Brain microvascular endothelial cell (primary cell): ENCODE data around the gene GAL3ST1.

Experiments used
- DNase-seq: peaks from one replicate; pipeline ENCODE4 v3.0.0-alpha.2; 2020
- H3K27ac ChIP-seq: fragments of 250-450 bp; sonication (Bioruptor Pico); 2 replicates; pipeline ENCODE4 v1.5.1; 2020; ENCODE audit warnings: mild to moderate bottlenecking, moderate library complexity
- H3K27me3 ChIP-seq: fragments of 250-450 bp; sonication (Bioruptor Pico); replicated peaks from 2 replicates; pipeline ENCODE4 v1.5.1; 2020; ENCODE audit warnings: mild to moderate bottlenecking
- H3K36me3 ChIP-seq: fragments of 250-450 bp; sonication (Bioruptor Pico); replicated peaks from 2 replicates; pipeline ENCODE4 v1.5.1; 2020; ENCODE audit warnings: mild to moderate bottlenecking
- H3K4me3 ChIP-seq: 2 replicates; pipeline ENCODE4 v1.5.1; 2011; ENCODE audit warnings: low read depth, mild to moderate bottlenecking, control low read depth, low read length, moderate library complexity
- CTCF ChIP-seq: IDR thresholded peaks from 2 replicates; pipeline ENCODE4 v1.5.1; 2011; ENCODE audit warnings: low read depth, mild to moderate bottlenecking, moderate library complexity, low read length, control low read depth, inconsistent platforms; ENCODE audit errors: missing control alignments
- in situ Hi-C: cut with HindIII; loops from 2 replicates; pipeline ENCODE4 v1.10.0; 2017; ENCODE audit warnings: low sequenced_read_pairs, low pct_ligation_motif_present

Gene GAL3ST1

DNA sequence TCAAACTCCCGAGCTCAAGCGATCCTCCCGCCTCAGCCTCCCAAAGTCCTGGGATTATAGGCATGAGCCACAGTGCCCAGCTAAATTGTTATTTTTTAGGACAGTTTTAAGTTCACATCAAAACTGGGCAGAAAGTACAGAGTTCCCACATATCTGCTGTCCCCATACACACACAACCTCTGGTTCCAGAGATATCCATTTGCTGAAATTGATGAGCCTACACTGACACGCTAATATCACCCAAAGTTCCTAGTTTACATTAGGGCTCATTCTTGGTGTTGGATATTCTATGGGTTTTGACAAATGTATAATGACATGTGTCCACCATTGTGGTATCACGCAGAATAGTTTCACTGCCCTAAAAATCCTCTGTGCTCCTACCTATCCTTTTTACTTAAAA is 66.2 kb downstream of the GAL3ST1 start:
- H3K36me3 ChIP-seq = no peaks in the 10 kb centered on the region
- no peak overlapping the region for H3K27ac ChIP-seq
- H3K4me3 ChIP-seq = no peak overlapping the region
- no peak for TF ChIP-seq CTCF
- no peak for DNase-seq
- peaks cover 13% of the 10 kb centered on the region for H3K27me3 ChIP-seq
- in situ Hi-C loops = no loop called here

DNA sequence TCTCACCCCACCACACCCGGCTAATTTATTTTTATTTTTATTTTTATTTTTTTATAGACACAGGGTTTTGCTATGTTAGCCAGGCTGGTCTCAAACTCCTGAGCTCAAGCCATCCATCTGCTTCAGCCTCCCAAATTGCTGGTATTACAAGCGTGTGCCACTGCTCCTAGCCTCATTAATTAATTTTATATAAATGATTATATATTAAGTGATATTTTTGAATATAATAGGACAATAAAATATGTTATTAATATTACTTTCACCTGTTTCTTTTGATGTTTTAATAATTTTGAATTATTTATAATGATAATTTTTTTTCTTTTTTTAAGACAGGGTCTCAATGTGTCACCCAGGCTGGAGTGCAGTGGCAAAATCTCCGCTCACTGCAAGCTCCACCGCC is 66.8 kb downstream of the GAL3ST1 start:
- in situ Hi-C loops = no loop called here
- Histone ChIP-seq H3K27me3 (peaks cover 13% of the 10 kb centered on the region), H3K36me3 (no peaks in the 10 kb centered on the region), H3K4me3 (no peak overlapping the region), H3K27ac (no peak overlapping the region)
- DNase-seq = no peak
- no peak for TF ChIP-seq CTCF

DNA sequence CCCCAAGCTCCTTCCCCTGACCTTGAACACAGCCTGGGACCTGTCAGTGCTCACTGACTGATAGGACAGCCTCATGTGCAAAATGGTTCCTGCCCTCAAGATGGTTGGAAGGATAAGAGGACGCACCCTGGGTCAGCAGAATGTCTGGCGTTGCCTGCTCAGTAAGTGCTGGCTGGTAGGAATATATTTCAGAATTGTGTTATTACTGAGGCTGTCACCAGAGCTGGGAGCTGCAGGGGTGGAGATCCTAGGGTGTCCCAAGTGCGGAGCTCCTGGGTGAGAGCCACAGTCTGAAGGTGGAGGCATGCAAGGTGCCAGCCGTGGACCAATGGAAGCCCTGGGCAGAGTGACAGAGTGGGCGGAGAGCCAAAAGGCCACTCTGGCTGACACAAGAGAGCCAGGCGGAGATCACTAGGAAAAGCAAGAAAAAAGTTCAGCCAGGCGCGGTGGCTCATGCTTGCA is 67.9 kb downstream of the GAL3ST1 start:
- no peak for DNase-seq
- Histone ChIP-seq H3K27me3 (peaks cover 13% of the 10 kb centered on the region), H3K36me3 (no peaks in the 10 kb centered on the region), H3K27ac (no peak overlapping the region), H3K4me3 (no peak overlapping the region)
- in situ Hi-C loops = no loop called here
- no peak for TF ChIP-seq CTCF
